ENCODE results near the gene CEACAM20. TPM values are rescaled to one million over a fixed set of nuclear protein-coding genes. Genes with fewer than 3 reads are reported as not detected.
"Not testable (repeated sequence)": the region's sequence is repeated elsewhere in the genome, so short reads cannot be mapped to it uniquely, and the experiment has no call there.

The CEACAM20 gene
- total and polyA plus RNA-seq, 4 experiments from 2014 or later = not detected

DNA sequence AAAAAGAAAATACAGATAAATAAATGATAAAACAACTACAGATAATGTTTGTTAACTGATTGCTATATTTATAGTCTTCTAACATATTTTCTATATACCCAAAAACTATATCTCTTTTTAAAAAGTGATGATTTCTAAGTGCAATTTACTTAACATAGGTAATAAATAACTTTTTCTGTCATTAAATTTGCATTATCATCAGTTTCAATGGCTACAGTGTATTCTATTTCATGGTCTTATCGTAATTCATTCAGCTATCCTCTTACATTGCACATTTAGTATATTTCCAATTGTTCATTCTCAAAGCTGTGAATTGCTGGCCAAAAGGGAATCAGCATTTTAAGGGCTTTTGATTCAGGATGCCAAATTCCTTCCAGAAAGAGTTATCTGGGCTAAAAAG is 32.8 kb downstream of the CEACAM20 start:
- Histone ChIP-seq H3K27ac (ENCODE audit: low read depth, low read length) (no peak overlapping the region), H3K27me3 (ENCODE audit: insufficient read depth, low read length) (no peaks in the 10 kb centered on the region), H3K4me1 (ENCODE audit: insufficient read depth, low read length) (peaks cover 25% of the 10 kb centered on the region), H3K36me3 (ENCODE audit: insufficient read depth, low read length) (peaks cover 43% of the 10 kb centered on the region), H3K4me3 (ENCODE audit: low read length in 2 of 2) (no peak overlapping the region), H3K9me3 (ENCODE audit: control insufficient read depth in 1 of 2, low read length in 2 of 2) (peaks cover 13 to 61% of the 10 kb centered on the region in 2 donors)
- Mint-ChIP-seq H3K27me3 (no peaks in the 10 kb centered on the region), H3K4me1 (peaks cover 16 to 52% (median 34%) of the 10 kb centered on the region in 4 donors), H3K36me3 (peaks cover 84 to 89% of the 10 kb centered on the region in 2 donors), H3K4me3 (peak overlapping the region in 3 of 8 donors; percentile 29 to 53 (median 40)), H3K9me3 (peaks cover 11 to 94% (median 73%) of the 10 kb centered on the region in 8 donors), H3K27ac (peak overlapping the region in 1 of 7 donors; percentile 57)
- ChIA-PET POLR2A (ENCODE audit: partially characterized antibody) (no interaction called here), CTCF (ENCODE audit: partially characterized antibody) (no interaction called here)
- DNase-seq = no peak
- intact Hi-C loops (cut with micrococcal nuclease) = no loop called here

DNA sequence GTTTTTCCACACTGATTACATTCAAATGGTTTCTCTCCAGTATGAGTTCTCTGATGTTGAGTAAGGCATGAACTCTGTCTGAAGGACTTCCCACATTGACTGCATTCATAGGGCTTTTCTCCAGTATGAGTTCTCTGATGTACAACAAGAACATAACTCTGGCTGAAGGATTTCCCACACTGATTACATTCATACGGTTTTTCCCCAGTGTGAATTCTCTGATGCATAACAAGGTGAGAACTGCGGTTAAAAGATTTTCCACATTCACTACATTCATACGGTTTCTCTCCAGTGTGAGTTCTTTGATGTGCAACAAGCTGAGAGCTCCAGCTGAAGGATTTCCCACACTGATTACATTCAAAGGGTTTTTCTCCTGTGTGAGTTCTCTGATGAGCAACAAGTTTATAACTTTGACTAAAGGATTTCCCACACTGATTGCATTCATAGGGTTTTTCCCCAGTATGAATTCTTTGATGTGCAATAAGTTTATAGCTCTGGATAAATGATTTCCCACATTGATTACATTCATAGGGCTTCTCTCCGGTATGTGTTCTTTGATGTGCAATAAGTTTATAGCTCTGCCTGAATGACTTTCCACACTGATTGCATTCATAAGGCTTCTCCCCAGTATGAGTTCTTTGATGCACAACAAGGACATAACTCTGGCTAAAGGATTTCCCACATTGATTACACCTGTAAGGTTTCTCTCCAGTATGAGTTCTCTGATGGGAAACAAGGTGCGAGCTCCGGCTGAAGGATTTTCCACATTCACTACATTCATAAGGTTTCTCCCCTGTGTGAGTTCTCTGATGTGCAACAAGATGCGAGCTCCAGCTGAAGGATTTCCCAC is 52.7 kb downstream of the CEACAM20 start:
- H3K9me3 Mint-ChIP-seq = peaks cover 0 to 100% (median 96%) of the 10 kb centered on the region in 8 donors
- intact Hi-C loops (cut with micrococcal nuclease) = no loop called here
- no peaks in the 10 kb centered on the region for H3K27me3 Mint-ChIP-seq
- peaks cover 80 to 83% of the 10 kb centered on the region in 2 donors for H3K36me3 Mint-ChIP-seq
- no peaks in the 10 kb centered on the region for H3K4me1 ChIP-seq (ENCODE audit: insufficient read depth, low read length)
- peak overlapping the region in 3 of 8 donors; percentile 5 to 34 (median 18) for H3K4me3 Mint-ChIP-seq
- no peaks in the 10 kb centered on the region for H3K4me1 Mint-ChIP-seq
- peaks cover 40 to 95% of the 10 kb centered on the region in 2 donors for H3K9me3 ChIP-seq (ENCODE audit: control insufficient read depth in 1 of 2, low read length in 2 of 2)
- peak in 3 of 5 donors; percentile 12 to 18 (median 16) for DNase-seq
- H3K4me3 ChIP-seq (ENCODE audit: low read length in 2 of 2) = peak overlapping the region in 1 of 2 donors; percentile 1
- H3K27me3 ChIP-seq (ENCODE audit: insufficient read depth, low read length) = no peaks in the 10 kb centered on the region
- ChIA-PET POLR2A (ENCODE audit: partially characterized antibody) (no interaction called here), CTCF (ENCODE audit: partially characterized antibody) (no interaction called here)
- peaks cover 46% of the 10 kb centered on the region for H3K36me3 ChIP-seq (ENCODE audit: insufficient read depth, low read length)
- H3K27ac ChIP-seq (ENCODE audit: low read depth, low read length) = no peak overlapping the region
- peak overlapping the region in 2 of 7 donors; percentile 35 to 73 for H3K27ac Mint-ChIP-seq

DNA sequence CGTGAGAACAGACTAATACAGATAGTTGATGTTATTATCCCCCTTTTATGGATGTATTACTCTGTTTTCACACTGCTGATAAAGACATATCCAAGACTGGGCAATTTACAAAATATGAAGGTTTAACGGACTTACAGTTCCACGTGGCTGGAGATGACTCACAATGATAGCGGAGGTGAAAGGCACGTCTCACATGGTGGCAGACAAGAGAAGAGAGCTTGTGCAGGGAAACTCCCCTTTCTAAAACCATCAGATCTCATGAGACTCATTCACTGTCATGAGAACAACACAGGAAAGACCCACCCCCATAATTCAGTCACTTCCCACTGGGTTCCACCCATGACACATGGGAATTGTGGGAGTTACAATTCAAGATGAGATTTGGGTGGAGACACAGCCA is 60.7 kb downstream of the CEACAM20 start:
- peak overlapping the region in 2 of 8 donors; percentile 6 to 47 for H3K4me3 Mint-ChIP-seq
- DNase-seq; intact Hi-C loops (cut with micrococcal nuclease); H3K4me1 Mint-ChIP-seq; CTCF ChIA-PET (ENCODE audit: partially characterized antibody); POLR2A ChIA-PET (ENCODE audit: partially characterized antibody); H3K4me1 ChIP-seq (ENCODE audit: insufficient read depth, low read length); H3K27ac ChIP-seq (ENCODE audit: low read depth, low read length); H3K27ac Mint-ChIP-seq; H3K27me3 ChIP-seq (ENCODE audit: insufficient read depth, low read length); H3K36me3 ChIP-seq (ENCODE audit: insufficient read depth, low read length); H3K4me3 ChIP-seq (ENCODE audit: low read length in 2 of 2); H3K27me3 Mint-ChIP-seq: not testable (repeated sequence)
- peaks cover 26 to 54% of the 10 kb centered on the region in 2 donors for H3K36me3 Mint-ChIP-seq
- peaks cover 0 to 59% of the 10 kb centered on the region in 2 donors for H3K9me3 ChIP-seq (ENCODE audit: control insufficient read depth in 1 of 2, low read length in 2 of 2)
- peaks cover 3 to 100% (median 95%) of the 10 kb centered on the region in 8 donors for H3K9me3 Mint-ChIP-seq

DNA sequence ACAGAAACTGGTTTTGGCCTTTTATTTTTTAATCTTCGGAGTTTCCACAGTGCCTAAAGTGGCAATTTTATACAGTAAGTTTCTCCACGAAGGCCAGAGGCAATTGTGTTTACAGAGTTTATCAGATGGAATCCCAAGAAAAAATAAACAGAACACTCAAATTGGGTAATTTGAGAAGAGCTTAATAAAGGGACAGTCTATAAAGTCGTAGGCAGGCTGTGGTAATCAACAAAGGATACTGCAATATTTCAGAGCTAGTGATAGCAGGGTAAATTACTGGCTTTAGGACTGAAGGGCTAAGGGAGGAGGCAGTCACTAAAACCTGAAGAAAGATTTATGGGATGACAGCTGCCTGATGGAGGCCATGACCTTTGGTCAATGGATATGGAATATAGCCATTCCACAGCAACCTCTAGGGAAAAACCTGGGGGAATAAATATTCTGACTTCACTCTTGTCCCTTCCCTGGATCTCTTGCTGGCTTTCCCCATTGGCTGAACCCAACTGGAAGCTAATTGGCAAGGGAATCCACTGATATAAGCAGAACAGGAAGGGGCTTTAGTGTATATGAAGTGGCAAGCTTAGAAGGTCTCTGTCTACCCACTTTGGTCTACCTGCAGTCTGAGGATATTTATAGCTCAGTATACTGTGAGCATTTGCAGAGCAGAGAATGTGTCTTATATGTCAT is 66.7 kb downstream of the CEACAM20 start:
- Mint-ChIP-seq H3K9me3 (peaks cover 4 to 71% (median 62%) of the 10 kb centered on the region in 8 donors), H3K36me3 (peaks cover 3 to 28% of the 10 kb centered on the region in 2 donors), H3K4me3 (peak overlapping the region in 1 of 8 donors; percentile 4)
- H3K36me3 ChIP-seq (ENCODE audit: insufficient read depth, low read length); POLR2A ChIA-PET (ENCODE audit: partially characterized antibody); H3K4me1 ChIP-seq (ENCODE audit: insufficient read depth, low read length); H3K4me1 Mint-ChIP-seq; H3K27me3 Mint-ChIP-seq; H3K27ac ChIP-seq (ENCODE audit: low read depth, low read length); DNase-seq; H3K4me3 ChIP-seq (ENCODE audit: low read length in 2 of 2); intact Hi-C loops (cut with micrococcal nuclease); H3K27me3 ChIP-seq (ENCODE audit: insufficient read depth, low read length); H3K27ac Mint-ChIP-seq; CTCF ChIA-PET (ENCODE audit: partially characterized antibody): not testable (repeated sequence)
- peaks cover 0 to 24% of the 10 kb centered on the region in 2 donors for H3K9me3 ChIP-seq (ENCODE audit: control insufficient read depth in 1 of 2, low read length in 2 of 2)

Other genes starting within 250 kb of the CEACAM20 start
- gene ZNF235, start 224.7 kb downstream of the CEACAM20 start, total RNA-seq = 10 to 100 TPM; 13.0 to 15.9 TPM
- gene ZNF235, start 224.7 kb downstream of the CEACAM20 start, polyA plus RNA-seq = 1 to 10 TPM; 1.9 to 5.1 TPM
- gene ZNF112, start 173.0 kb downstream of the CEACAM20 start, total RNA-seq = under 1 TPM; 0.25 to 0.32 TPM
- not detected for gene ZNF112, start 173.0 kb downstream of the CEACAM20 start, polyA plus RNA-seq
- 1 to 10 TPM; 2.0 to 2.2 TPM for gene ZNF285, start 128.1 kb downstream of the CEACAM20 start, total RNA-seq
- under 1 TPM; 0.49 to 0.75 TPM for gene ZNF285, start 128.1 kb downstream of the CEACAM20 start, polyA plus RNA-seq
- under 1 TPM; 0.58 to 0.69 TPM for gene ZNF229, start 81.2 kb downstream of the CEACAM20 start, total RNA-seq
- 1 to 10 TPM in 1 of 2 donors, under 1 TPM in 1; 0.16 to 1.6 TPM for gene ZNF229, start 81.2 kb downstream of the CEACAM20 start, polyA plus RNA-seq
- gene ZNF180, start 29.2 kb downstream of the CEACAM20 start, total RNA-seq = 10 to 100 TPM; 17.1 to 18.0 TPM
- gene ZNF180, start 29.2 kb downstream of the CEACAM20 start, polyA plus RNA-seq = 10 to 100 TPM in 1 of 2 donors, 1 to 10 TPM in 1; 5.2 to 10.8 TPM
- not detected for gene IGSF23, start 83.9 kb upstream of the CEACAM20 start, total RNA-seq
- not detected for gene IGSF23, start 83.9 kb upstream of the CEACAM20 start, polyA plus RNA-seq
- 1 to 10 TPM; 1.0 to 1.7 TPM for gene PVR, start 114.2 kb upstream of the CEACAM20 start, total RNA-seq
- under 1 TPM in 1 of 2 donors, not detected in 1; 0.34 TPM for gene PVR, start 114.2 kb upstream of the CEACAM20 start, polyA plus RNA-seq
- gene CEACAM19, start 141.8 kb upstream of the CEACAM20 start, total RNA-seq = 1 to 10 TPM; 1.3 to 1.4 TPM
- not detected for gene CEACAM19, start 141.8 kb upstream of the CEACAM20 start, polyA plus RNA-seq
- not detected for gene CEACAM16, start 169.5 kb upstream of the CEACAM20 start, total RNA-seq
- gene CEACAM16, start 169.5 kb upstream of the CEACAM20 start, polyA plus RNA-seq = not detected
- gene BCL3, start 219.0 kb upstream of the CEACAM20 start, total RNA-seq = 10 to 100 TPM; 10.9 to 11.8 TPM
- gene BCL3, start 219.0 kb upstream of the CEACAM20 start, polyA plus RNA-seq = 10 to 100 TPM in 1 of 2 donors, 1 to 10 TPM in 1; 3.9 to 15.0 TPM
- not detected for gene CBLC, start 248.2 kb upstream of the CEACAM20 start, total RNA-seq
- not detected for gene CBLC, start 248.2 kb upstream of the CEACAM20 start, polyA plus RNA-seq

All from CD4-positive, alpha-beta memory T cell (primary cell).